Measurements from ENCODE around the gene HOXA13. TPM values are rescaled to one million over a fixed set of nuclear protein-coding genes. Genes with fewer than 3 reads are reported as not detected.

The HOXA13 gene
- total and polyA plus RNA-seq, 2 experiments from 2014 or later = not detected

DNA sequence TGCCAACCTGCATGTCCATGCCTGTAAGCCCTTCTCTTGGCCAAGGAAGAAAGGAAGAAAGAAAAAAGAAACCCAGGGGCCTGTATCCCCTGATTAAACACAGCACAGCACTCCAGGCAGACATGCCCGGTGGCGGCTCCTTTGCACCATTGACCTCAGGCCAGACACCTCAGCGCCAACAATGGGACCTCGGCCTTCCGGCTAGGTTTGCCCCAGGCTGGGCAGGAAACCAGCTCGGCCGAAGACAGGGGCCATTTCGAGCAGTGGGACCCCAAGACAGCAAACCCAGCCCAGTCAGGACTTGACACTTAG, 28.6 kb downstream of the HOXA13 start:
- Histone ChIP-seq H3K79me2 (replicated peaks; ENCODE audit: insufficient read depth) (no peaks in the 10 kb centered on the region), H3K4me1 (ENCODE audit: insufficient read depth) (peaks cover 29% of the 10 kb centered on the region), H3K36me3 (ENCODE audit: insufficient read depth) (no peaks in the 10 kb centered on the region), H3F3A (replicated peaks; ENCODE audit: low read depth) (peaks cover 56% of the 10 kb centered on the region), H3K4me2 (no peak overlapping the region), H3K27me3 (ENCODE audit: insufficient read depth) (peaks cover 100% of the 10 kb centered on the region), H2AFZ (no peak overlapping the region), H4K20me1 (replicated peaks; ENCODE audit: insufficient read depth) (peaks cover 49% of the 10 kb centered on the region), H3K9me2 (ENCODE audit: insufficient read depth) (no peaks in the 10 kb centered on the region), H3K4me3 (no peak overlapping the region), H3K27ac (ENCODE audit: low read depth) (no peak overlapping the region)
- no peaks in the 10 kb centered on the region; the same call in 2 of the 3 replicates for H3K36me3 Mint-ChIP-seq (ENCODE audit: low read depth)
- peaks cover 95% of the 10 kb centered on the region for H3K27me3 Mint-ChIP-seq (ENCODE audit: insufficient read depth, low read depth, poor library complexity)
- H3K4me3 Mint-ChIP-seq = no peak overlapping the region
- TF ChIP-seq, protein P1, sequence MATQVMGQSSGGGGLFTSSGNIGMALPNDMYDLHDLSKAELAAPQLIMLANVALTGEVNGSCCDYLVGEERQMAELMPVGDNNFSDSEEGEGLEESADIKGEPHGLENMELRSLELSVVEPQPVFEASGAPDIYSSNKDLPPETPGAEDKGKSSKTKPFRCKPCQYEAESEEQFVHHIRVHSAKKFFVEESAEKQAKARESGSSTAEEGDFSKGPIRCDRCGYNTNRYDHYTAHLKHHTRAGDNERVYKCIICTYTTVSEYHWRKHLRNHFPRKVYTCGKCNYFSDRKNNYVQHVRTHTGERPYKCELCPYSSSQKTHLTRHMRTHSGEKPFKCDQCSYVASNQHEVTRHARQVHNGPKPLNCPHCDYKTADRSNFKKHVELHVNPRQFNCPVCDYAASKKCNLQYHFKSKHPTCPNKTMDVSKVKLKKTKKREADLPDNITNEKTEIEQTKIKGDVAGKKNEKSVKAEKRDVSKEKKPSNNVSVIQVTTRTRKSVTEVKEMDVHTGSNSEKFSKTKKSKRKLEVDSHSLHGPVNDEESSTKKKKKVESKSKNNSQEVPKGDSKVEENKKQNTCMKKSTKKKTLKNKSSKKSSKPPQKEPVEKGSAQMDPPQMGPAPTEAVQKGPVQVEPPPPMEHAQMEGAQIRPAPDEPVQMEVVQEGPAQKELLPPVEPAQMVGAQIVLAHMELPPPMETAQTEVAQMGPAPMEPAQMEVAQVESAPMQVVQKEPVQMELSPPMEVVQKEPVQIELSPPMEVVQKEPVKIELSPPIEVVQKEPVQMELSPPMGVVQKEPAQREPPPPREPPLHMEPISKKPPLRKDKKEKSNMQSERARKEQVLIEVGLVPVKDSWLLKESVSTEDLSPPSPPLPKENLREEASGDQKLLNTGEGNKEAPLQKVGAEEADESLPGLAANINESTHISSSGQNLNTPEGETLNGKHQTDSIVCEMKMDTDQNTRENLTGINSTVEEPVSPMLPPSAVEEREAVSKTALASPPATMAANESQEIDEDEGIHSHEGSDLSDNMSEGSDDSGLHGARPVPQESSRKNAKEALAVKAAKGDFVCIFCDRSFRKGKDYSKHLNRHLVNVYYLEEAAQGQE (IDR thresholded peaks at IDR 0.05; ENCODE audit: unreplicated experiment) = no peak
- TF ChIP-seq ZNF331 (CRISPR knock-in tag; IDR thresholded peaks at IDR 0.05; ENCODE audit: low read depth) (no peak), EZH2 (IDR thresholded peaks at IDR 0.05; ENCODE audit: low read depth, unreplicated experiment) (peak; percentile 63), EZH2phosphoT487 (IDR thresholded peaks at IDR 0.05; ENCODE audit: unreplicated experiment) (peak; percentile 18)
- TF ChIP-seq, protein P2, sequence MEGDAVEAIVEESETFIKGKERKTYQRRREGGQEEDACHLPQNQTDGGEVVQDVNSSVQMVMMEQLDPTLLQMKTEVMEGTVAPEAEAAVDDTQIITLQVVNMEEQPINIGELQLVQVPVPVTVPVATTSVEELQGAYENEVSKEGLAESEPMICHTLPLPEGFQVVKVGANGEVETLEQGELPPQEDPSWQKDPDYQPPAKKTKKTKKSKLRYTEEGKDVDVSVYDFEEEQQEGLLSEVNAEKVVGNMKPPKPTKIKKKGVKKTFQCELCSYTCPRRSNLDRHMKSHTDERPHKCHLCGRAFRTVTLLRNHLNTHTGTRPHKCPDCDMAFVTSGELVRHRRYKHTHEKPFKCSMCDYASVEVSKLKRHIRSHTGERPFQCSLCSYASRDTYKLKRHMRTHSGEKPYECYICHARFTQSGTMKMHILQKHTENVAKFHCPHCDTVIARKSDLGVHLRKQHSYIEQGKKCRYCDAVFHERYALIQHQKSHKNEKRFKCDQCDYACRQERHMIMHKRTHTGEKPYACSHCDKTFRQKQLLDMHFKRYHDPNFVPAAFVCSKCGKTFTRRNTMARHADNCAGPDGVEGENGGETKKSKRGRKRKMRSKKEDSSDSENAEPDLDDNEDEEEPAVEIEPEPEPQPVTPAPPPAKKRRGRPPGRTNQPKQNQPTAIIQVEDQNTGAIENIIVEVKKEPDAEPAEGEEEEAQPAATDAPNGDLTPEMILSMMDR (conservative IDR thresholded peaks at IDR 0.05; ENCODE audit: low read depth in 2 of 2) = no peak
- no peak overlapping the region for H3K27ac Mint-ChIP-seq
- peaks cover 14% of the 10 kb centered on the region; the same call in 2 of the 3 replicates for H3K9me3 Mint-ChIP-seq
- peak; percentile 44 for DNase-seq (ENCODE audit: low spot score)
- ATAC-seq = no peak
- H3K4me1 Mint-ChIP-seq = peaks cover 15% of the 10 kb centered on the region; the same call in 2 of the 3 replicates

DNA sequence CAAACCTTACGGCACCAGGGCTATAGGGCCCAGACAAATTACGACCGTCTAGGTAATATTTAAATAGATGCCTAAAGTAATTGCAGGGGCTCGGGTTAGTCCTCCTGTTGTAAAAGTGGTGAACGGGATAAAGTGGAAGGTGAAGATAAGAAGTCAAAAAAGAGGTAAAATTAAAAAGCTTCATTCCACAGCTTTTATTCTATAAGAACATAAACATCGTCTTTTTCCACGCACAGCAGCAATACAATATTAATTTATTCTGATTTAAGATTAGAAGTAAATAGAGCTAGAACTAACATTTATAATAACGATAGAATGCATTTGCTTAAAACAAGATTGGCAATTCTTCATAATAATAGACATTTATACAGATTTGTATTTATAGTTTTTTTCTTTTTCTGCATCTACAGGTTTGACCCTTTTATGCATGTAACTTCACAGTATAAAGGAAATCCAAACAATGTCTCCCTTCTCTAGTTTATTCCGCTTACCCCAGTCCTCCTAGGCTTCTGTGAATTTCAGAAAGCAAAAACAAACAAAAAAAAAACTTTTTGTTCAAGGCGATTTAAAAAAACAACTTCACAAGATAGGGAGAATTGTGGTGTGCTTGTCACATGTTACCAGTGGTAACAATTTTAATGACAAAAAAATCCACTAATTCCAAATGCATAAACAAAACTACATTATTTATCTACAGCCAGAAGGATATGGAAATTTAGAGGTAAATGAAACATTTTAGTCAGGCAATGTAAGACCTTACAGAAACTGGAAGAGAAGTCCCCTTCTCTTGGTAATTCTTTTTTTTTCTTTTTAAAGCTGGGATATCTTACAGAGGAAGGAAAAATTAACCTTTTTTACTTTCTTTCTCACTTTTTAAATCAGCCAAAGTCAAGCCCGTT, 29.2 kb downstream of the HOXA13 start:
- H3K4me2 ChIP-seq = peak overlapping the region; percentile 55
- H3K4me3 ChIP-seq = peak overlapping the region; percentile 36; the same call in 1 of the 2 replicates
- H3K79me2 ChIP-seq (replicated peaks; ENCODE audit: insufficient read depth) = no peaks in the 10 kb centered on the region

More for the DNA sequence above, 29.2 kb downstream of the HOXA13 start:
- Mint-ChIP-seq H3K27ac (no peak overlapping the region), H3K27me3 (ENCODE audit: insufficient read depth, low read depth, poor library complexity) (peaks cover 95% of the 10 kb centered on the region), H3K9me3 (peaks cover 17% of the 10 kb centered on the region; the same call in 2 of the 3 replicates), H3K36me3 (ENCODE audit: low read depth) (no peaks in the 10 kb centered on the region; the same call in 2 of the 3 replicates), H3K4me3 (no peak overlapping the region; the same call in 2 of the 3 replicates), H3K4me1 (peaks cover 17% of the 10 kb centered on the region; the same call in 2 of the 3 replicates)
- Histone ChIP-seq H4K20me1 (replicated peaks; ENCODE audit: insufficient read depth) (peaks cover 45% of the 10 kb centered on the region), H3K9me2 (ENCODE audit: insufficient read depth) (no peaks in the 10 kb centered on the region), H3F3A (replicated peaks; ENCODE audit: low read depth) (peaks cover 60% of the 10 kb centered on the region), H2AFZ (no peak overlapping the region), H3K36me3 (ENCODE audit: insufficient read depth) (no peaks in the 10 kb centered on the region), H3K27me3 (ENCODE audit: insufficient read depth) (peaks cover 100% of the 10 kb centered on the region), H3K27ac (ENCODE audit: low read depth) (no peak overlapping the region), H3K4me1 (ENCODE audit: insufficient read depth) (peaks cover 27% of the 10 kb centered on the region)
- TF ChIP-seq POLR2AphosphoS5 (IDR thresholded peaks at IDR 0.05; ENCODE audit: low read depth) = no peak
- TF ChIP-seq, protein P2 (conservative IDR thresholded peaks at IDR 0.05; ENCODE audit: low read depth in 2 of 2) = no peak
- peak; percentile 87 for TF ChIP-seq EZH2 (IDR thresholded peaks at IDR 0.05; ENCODE audit: low read depth, unreplicated experiment)
- TF ChIP-seq STAT1 (IDR thresholded peaks at IDR 0.05; ENCODE audit: unreplicated experiment) = no peak
- no peak for TF ChIP-seq ZNF114 (CRISPR knock-in tag; IDR thresholded peaks at IDR 0.05)
- no peak for TF ChIP-seq JUNB (IDR thresholded peaks at IDR 0.05; ENCODE audit: unreplicated experiment)
- no peak for DNase-seq (ENCODE audit: low spot score)
- ATAC-seq = no peak

Measured in GM23338 (cell line).